Vagina (tissue), 2 donors: ENCODE data around the gene SUGCT.

Experiments used
- POLR2A ChIP-seq, 2 donors: fragments of 450-650 bp; IDR thresholded peaks; one replicate each; pipeline ENCODE4 v1.6.1; 2017; ENCODE audit warnings: antibody characterized with exemption in 2 of 2, mild to moderate bottlenecking in 2 of 2, moderate library complexity in 2 of 2
- POLR2AphosphoS5 ChIP-seq, 2 donors: sonication (generic); formaldehyde crosslinking; IDR thresholded peaks; one replicate each; pipeline ENCODE4 v1.9.0; 2017; ENCODE audit warnings: antibody characterized with exemption in 2 of 2, mild to moderate bottlenecking in 2 of 2, low read depth in 1 of 2; ENCODE audit not compliant: insufficient read depth in 1 of 2
- TF ChIP-seq, protein P1 (sequence below), 3 experiments: fragments of 450-650 bp in 2 of 3; fragments of 200-600 bp in 1 of 3; sonication (generic) in 1 of 3; IDR thresholded peaks; one replicate each; pipeline ENCODE4 v1.5.1; 2017 to 2019; ENCODE audit warnings: antibody characterized with exemption in 3 of 3, mild to moderate bottlenecking in 2 of 3, moderate library complexity in 2 of 3

GRCh38 chr7:40356871-40357709 is 222.3 kb downstream of the SUGCT start:
- TF ChIP-seq, protein P1, sequence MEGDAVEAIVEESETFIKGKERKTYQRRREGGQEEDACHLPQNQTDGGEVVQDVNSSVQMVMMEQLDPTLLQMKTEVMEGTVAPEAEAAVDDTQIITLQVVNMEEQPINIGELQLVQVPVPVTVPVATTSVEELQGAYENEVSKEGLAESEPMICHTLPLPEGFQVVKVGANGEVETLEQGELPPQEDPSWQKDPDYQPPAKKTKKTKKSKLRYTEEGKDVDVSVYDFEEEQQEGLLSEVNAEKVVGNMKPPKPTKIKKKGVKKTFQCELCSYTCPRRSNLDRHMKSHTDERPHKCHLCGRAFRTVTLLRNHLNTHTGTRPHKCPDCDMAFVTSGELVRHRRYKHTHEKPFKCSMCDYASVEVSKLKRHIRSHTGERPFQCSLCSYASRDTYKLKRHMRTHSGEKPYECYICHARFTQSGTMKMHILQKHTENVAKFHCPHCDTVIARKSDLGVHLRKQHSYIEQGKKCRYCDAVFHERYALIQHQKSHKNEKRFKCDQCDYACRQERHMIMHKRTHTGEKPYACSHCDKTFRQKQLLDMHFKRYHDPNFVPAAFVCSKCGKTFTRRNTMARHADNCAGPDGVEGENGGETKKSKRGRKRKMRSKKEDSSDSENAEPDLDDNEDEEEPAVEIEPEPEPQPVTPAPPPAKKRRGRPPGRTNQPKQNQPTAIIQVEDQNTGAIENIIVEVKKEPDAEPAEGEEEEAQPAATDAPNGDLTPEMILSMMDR (IDR thresholded peaks at IDR 0.05): no peak
- no peak for TF ChIP-seq POLR2A (IDR thresholded peaks at IDR 0.05)
- TF ChIP-seq POLR2AphosphoS5 (IDR thresholded peaks at IDR 0.05; ENCODE audit: insufficient read depth in 1 of 2, low read depth in 1 of 2): no peak
